ENCODE results near the gene RAB3C.

GRCh38 chr5:58885260-58885659 lies 302.4 kb downstream of the RAB3C start:
- TF ChIP-seq CTCF (IDR thresholded peaks at IDR 0.05 in 8 of 11, conservative IDR thresholded peaks at IDR 0.05 in 3 of 11) (no peak), POLR2A (IDR thresholded peaks at IDR 0.05) (no peak), POLR2AphosphoS5 (IDR thresholded peaks at IDR 0.05) (no peak)

All from spleen (tissue), 7 donors.